Erythroblast (primary cell): Measurements from ENCODE around the gene SMIM38.

Experiments used
- GATA1 ChIP-seq: IDR thresholded peaks from 2 replicates; pipeline ENCODE4 v1.6.1; 2011; ENCODE audit warnings: low read depth, mild to moderate bottlenecking, control low read depth, low read length, moderate library complexity
- POLR2A ChIP-seq: IDR thresholded peaks from 2 replicates; pipeline ENCODE4 v1.6.1; 2011; ENCODE audit warnings: mild to moderate bottlenecking, low read length

DNA sequence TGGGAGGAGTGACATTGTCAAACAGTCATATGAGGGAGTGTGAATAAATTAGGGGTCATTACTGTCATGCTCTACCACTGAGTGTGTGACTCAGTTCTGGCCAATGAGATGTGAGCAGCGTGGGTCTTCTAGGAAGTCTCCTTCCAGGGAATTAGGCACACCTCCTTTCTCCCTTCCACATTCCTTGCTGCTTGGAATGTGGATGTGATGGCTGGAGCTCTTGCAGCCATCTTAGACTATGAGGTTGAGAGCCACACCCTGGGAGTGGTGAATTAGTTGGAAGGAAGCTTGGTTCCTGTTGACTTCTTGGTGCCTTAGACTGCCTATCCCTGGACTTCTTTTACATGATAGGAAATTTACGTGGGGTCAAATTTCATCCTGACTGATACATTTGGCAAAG lies 36.5 kb upstream of the SMIM38 start:
- no peak for TF ChIP-seq POLR2A
- no peak for TF ChIP-seq GATA1
